Renal cortex interstitium (tissue), 11 donors: ENCODE measurements around the gene COL2A1. TPM values are rescaled to one million over a fixed set of nuclear protein-coding genes. Genes with fewer than 3 reads are reported as not detected.

Experiments used
- DNase-seq, 11 donors: peaks; one replicate each; pipeline ENCODE4 v3.0.0-alpha.2; 2013; ENCODE audit warnings: low read depth in 9 of 11, low spot score in 4 of 11; ENCODE audit errors: extremely low read depth in 1 of 11
- polyA plus RNA-seq, 3 donors: library from polyadenylated mRNA; unstranded; fragments of 120-200 nt; gene quantifications; one replicate each; pipeline ENCODE4 v1.2.1, GENCODE V29; 2013; ENCODE audit not compliant: insufficient read length in 3 of 3

COL2A1 gene
- polyA plus RNA-seq, 3 donors, result 44.9 to 62.7 (median 46.4) TPM

DNA sequence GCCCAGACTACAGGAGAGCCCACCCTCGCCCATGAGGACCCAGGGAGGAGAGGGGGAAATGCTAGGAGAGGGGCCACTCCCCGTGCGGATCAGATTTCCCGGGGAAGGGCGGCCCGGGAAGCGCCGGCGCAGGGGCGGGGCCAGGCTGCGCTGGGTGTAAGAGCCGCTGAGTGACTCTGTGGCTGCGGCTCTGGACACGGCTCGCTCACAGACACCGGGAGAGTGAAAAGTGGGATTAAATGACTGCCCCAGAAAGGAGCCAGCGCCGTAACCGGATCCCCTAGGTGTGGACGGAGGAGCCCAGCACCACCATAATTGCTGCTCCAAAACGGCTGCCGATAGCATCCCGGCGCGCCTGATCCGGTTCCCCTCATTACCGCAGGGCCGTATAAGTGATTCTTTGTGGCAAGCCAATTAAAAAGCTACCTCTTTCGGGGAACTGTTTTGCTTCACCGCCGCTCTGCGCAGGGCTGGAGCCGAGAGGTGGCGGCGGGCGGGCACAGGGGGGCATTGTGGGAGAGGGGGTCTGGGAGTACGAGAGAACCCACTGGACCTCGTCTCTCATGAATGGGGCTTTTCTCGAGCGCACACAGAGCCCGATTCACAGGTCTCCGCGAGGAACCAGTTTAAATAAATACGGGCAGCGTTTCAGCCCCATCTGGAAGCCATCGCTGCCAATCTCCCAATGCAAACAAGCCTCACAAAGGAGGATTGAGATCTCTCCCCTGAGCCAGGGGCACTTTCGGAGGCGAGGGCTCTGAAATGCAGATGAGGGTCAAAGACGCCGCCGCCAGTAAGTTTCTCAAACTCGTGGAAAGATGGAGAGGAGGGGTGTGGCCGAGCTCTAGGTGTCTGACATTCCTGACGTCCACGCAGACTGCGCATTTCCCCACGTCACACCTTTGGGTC, 2.5 kb downstream of the COL2A1 start:
- peak in 2 of 11 donors; percentile 57 to 67 for DNase-seq

DNA sequence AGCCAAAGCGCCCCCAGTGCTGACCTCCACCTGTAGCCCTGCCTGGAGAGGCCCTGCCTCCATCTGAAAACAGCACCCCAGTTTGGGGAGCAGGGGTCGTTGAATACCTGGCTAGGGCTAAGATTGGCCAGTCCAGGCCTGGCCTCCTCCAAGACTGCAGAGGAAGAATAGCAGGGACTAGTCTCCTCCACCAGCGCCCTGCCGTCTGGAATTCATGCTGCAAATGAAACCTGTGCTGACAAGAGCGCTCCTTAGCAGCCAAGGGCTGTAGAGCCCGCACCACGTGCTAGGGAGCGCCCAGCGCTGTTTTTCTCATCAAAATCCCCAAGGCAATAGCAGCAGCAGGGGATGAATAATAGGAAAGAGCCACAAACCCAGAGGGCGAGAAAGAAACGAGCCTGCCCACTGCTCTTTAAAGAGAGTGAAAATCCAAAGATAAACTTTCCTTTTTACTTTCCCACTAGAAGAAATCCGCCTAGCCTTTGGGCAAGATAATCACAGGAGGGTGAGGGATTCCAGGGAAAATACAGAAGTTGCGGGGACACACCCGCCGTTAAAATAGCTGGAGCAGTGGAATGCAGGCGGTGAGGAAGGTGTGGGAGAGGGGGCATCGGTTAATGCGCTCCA, 3.3 kb downstream of the COL2A1 start:
- peak in 2 of 11 donors; percentile 21 to 56 for DNase-seq

DNA sequence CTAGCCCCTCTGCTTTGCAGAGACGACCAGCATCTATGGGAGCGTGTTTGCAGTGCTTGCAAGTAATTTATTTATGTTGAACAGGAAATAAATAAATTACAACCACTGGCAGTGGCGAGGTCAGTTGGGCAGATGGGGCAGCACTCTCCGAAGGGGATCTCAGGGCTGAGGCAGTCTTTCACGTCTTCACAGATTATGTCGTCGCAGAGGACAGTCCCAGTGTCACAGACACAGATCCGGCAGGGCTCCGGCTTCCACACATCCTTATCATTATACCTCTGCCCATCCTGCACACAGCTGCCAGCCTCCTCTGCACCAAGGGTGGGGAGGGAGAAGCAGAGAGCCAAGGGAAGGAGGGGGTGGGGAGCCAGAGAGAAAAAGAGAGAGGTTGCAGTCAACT, 4.5 kb downstream of the COL2A1 start:
- DNase-seq, result no peak

DNA sequence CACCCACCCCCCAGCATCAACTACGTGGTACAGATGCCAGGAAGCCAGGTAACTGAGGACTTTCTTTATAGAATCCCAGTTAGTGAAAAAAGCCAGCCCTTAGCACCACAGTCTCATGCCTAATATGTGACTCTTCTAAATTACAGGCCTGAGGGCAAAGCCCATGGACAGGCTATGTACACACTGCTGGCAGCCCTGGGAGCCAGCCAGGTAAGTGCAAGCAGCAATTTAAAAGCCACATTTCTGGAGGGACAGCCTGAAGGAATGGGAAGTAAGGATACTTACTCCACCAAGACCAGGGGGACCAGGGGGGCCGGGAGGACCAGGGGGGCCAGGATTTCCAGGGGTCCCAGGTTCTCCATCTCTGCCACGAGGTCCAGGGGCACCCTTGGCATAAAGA, 7.0 kb downstream of the COL2A1 start:
- DNase-seq, result no peak

DNA sequence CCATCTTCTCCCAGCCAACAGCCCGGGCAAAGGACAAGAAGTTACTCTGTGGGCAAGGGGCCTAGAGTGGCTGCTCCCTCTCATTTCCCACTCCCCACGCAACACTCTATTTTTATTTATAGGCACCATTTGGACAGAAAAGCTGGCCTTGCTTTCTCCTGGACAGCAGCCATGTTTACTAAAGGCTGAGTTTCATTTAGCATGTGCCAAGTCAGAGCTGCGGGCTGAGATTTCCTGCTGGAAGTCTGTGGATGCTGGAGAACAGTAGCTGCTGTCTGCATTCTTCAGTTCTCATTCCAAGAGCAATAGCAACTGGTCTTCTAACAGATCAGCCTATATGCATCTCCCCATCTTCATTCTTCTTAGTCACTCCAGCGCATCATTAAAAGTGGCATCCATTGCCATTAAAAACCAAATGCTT, 8.3 kb downstream of the COL2A1 start:
- peak in 4 of 11 donors; percentile 24 to 61 (median 48) for DNase-seq

DNA sequence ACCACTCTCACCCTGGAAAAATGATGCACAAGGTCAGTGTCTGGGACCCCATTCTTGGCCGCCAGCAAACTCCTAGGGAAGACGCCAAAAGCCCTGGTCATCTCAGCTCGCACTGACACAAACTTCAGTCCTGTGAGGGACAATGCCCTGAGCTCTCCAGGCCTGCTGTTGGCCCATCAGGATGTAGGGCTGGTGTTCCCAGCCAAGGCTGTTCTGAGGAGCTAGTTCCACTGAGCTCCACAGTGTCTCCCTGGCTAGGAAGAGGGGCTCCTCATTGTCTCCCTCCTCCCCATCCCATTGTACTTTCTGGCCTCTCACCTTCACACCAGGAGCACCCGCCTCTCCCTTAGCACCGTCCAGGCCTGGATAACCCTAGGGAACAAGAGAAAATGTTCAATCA, 10.8 kb downstream of the COL2A1 start:
- no peak for DNase-seq

DNA sequence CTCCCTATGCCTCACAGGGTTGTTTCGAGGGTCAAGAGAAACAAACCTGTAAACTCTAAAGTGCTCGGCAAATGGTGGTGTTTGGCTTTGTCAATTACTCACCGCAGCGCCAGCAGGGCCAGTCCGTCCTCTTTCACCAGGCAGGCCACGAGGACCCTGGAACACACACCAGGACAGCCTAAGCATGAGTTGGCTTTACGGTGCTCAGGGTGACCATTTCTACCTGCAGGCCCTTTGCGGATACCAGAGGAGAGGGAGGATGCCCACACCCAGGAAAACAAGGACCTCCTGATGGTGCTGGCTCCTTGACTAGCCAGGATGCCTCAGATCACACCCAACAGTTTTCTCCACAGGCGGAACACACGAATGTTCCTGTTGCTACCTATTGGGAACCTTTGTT, 11.5 kb downstream of the COL2A1 start:
- DNase-seq, result no peak

DNA sequence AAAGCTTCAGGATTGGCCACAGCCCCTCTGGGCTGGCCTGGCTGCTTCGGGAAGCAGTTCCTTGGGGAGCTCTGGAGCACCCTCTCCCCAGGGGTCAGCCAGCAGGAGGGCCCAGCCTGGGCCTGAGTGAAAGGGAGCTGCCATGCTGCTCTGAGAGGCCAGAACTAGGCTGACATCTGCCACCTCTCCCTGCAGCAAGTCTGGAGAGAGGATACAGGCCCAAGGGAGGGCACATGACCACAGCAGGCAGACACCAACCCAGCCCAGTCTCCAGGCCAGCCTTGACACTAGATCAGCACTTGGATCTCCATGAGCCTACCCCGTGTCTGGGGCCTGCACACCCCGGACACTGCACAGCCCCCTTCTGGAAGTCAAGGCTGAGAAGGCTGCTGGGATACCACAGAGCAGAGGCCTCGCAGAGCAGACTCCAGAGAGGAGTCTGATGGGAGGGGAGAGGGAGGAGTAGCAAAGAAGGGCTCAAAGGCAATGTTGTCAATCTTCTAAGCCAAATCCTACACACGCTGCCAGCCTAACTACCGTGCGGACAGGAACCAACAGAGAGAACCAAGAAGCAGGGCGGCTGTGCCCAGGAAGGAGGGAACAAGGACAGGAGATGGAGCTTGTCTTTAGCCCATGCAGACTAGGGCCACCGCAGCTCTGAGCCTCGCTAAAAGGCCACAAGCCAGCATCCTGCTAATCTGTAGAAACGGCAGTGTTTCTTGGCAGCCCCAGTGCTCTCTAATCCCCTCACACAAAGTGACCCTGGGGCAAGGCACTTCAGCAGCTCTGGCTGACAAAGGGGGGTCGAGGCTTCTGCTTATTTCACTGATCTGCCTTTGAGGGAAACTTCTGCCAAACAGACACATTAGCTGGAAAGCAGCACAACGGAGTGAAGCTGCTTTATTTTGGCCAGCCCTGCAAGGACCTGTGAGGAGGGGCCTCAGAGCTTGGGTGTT, 12.9 kb downstream of the COL2A1 start:
- DNase-seq, result peak in 2 of 11 donors; percentile 18 to 41

DNA sequence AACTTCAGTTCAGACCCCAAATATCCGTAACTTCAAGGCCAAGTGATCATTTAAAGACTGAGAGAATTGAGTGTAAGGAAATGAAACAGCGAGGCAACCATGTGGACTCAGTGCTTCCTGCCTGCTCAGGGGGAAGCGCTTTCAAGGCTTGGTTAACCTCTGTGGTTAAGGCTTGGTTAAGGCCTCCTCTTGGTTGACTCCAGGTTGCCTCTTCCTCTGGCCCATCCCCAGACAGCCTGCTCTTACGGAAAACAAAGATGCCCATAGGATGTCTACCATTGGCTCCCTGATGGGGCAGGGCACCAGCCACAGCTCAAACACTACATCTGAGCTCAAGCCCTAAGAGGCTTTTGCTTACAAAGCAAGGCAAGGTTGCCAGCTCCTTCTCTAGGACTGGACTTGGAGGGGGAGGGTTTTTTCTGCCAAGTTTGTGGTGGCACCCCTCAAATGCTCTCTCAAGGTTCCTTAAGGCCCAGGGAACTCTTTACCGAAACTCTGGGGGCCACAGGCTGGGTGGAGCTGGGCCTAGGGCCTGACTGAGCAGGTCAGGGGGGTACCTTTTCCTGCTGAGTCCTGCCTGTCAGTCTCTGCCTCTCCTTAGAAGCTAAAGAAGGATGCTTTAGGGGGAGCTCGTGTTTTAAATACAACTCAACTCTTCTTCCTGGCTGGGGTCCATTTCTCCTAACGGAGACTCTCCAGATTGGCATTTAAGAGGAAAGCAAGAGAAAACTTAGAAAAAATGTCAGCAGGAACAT, 13.7 kb downstream of the COL2A1 start:
- peak in 2 of 11 donors; percentile 28 for DNase-seq

DNA sequence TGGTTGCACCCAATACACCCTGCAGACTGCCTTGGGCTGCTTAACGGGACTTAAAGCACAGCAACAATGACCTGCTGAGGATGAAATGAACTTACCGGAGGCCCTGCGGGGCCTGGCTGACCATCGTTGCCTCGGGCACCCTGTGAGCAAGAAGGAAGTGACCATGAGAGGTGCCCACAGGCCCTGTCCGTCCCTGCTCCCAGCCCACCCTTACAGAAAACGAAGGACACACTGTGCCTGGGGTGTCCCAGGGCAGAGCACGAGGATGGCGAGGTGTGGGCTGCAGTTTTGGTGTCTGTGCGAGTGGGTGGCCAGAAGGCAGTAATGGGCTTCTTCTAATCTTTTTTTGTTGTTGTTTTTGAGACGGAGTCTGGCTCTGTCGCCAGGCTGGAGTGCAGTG, 14.6 kb downstream of the COL2A1 start:
- DNase-seq, result no peak

DNA sequence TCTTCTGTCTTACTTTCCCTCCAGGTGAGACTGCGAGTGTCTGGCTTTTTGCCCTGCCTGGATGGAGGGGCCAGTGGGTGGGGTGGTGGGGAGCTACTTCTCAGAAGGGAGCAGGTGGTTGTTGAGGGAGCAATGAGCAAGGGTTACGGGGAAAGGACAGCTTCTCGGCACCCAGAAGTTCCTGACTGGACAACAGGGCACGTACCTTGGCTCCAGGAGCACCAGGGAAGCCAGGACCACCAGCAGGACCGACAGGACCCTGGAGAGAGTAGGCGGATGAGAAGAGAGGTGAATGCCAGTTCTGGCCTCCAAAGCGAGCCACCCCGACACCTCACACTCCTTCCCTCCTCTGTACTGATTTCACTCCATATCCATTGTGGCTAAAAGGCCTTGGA, 15.3 kb downstream of the COL2A1 start:
- no peak for DNase-seq

DNA sequence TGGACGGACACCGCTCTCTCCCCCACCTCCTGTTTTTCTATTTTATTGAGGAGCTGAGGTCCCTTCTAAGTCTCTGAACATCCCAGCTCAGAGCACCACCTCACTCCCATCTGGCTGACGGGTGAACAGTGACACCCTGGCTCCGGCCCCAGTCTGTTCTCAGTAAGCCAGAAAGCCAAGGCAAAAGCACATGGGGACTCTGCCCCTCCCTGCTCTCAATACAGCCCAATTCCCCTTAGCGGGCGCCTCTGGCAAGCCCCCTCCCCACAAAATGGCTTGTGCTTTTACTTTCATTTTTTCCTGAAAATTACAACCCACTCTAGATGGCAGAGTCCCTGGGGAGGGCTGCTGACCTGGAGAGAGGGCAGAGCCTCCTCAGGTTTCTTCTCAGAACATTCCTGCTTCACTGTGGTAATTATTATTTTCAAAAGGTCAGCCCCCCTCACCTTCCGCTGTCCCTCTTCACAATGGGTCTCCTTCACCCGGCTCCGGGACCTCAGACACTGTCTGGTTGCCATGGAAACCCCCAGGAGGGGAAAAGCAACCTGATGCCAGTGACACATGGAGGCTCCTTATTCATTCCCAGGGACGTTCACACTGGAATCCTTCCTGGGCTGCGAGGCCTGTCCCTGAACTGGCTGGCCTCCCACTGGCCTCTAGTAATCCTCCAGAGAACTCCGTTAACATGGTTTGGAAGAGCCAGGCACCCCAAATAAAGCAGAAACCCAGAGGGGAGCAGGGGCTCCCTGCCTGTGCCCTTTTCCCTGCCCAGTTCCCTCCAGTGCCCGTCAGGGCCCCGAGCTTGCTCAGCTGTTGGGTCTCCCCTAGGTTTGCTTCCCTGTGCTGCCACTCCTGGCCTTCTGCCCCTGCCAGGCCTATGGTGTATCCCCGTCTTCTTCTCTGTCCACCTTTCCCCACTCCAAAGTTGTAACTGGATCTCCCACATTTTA, 15.9 kb downstream of the COL2A1 start:
- peak in 4 of 11 donors; percentile 58 to 80 (median 74) for DNase-seq

DNA sequence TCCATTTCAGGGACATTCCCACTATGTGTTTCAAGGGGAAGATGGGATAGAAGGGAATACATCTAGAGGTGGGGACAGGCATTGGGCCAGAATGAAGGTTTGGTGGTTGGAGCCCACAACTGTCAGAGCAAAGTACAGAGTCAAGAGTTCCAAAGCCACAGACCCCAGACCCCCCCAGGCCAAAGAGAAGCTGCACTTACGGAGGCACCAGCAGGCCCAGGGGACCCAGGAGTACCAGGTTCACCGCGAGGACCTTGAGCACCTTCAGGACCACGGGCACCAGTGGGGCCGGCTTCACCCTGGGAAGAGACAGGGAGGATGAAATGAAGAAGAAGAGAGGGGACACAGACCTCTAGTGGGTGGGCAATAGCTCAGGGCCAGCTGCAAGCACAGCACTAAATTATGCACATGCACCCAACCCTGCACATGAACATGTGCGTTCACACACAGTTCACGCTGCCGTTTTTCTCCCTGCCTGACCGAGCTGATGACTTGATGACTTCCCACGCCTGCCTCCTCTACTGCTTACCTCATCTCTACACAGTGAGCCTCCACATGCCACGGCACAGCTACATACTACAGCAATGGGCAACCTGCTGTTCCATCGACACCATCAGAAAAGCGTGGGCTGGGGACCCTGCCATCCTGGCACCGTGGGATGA, 16.7 kb downstream of the COL2A1 start:
- DNase-seq, result no peak

DNA sequence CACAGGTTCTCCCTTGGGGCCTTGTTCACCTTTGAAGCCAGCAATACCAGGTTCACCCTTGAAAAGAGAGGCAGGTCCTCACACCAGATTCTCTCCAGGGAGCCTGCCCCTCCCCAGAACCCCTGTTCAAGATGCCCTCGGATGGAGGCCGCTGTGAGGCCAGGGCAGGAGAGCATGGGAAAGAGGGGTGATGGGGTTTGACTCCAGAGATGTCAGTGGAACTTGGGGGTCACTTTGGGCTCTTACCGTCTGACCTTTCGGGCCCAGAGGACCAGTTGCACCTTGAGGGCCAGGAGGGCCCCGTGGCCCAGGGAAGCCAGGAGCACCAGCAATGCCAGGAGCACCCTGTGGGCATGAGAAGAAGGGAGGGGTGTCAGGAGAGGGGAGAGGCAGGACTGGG, 17.4 kb downstream of the COL2A1 start:
- DNase-seq, result no peak

DNA sequence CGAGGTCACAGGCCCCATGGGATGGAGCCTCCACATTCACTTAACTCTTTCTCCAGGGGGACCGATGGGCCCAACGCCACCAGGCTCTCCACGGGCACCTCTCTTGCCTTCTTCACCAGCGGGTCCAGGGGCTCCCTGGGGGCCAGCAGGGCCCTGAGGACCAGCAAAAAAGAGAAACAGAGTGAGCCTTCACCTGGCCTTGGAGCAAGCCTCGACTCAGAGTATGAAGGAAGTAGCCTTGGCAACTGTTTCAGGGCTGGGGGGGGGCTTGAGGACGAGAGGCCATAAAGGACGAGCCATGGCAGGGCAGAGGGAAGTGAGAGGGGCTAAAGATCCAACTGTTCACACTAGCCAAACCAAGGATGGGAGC, 18.0 kb downstream of the COL2A1 start:
- no peak for DNase-seq

DNA sequence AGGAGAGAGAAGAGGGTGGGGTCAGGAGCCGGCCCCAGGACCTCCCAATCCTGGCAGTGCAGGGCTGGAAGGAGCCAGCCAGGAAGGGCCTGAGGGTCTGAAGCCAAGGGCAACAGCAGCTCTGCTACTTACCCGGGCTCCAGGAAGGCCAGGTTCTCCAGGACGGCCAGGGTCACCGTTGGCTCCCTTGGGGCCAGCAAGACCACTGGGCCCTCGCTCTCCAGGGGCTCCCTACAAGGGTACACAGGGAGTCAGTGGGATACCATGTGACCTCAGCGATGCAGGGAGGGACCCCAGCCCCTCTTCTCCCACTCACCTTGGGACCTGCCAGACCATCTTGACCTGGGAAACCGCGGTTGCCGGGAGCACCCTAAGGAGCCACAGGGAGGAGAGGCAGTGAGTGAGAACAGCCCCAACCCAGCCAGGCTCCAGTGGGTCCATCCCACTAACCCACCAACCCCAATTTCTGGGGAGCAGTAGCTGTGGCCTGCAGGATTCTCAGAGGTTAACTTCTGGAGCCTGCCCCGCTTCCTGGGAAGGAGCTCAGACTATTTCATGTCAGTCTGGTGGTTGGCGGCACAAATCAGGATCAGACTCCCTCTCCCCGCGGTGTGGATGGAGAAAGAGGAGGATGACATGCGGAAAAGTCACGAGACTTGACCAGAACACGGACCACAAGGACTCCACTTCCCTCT, 18.5 kb downstream of the COL2A1 start:
- DNase-seq, result no peak
